Body of pancreas (tissue), 4 donors: ENCODE measurements around the gene BCL10. TPM values are rescaled to one million over a fixed set of nuclear protein-coding genes. Genes with fewer than 3 reads are reported as not detected.
A peak's percentile ranks its signal among the peaks of the same experiment; 100 is the strongest.

ENCODE experiments used
- ATAC-seq: fragments of 150-250 bp; one replicate; pipeline ENCODE4 v1.9.1; 2016
- DNase-seq, 4 donors: peaks; one replicate each; pipeline ENCODE4 v3.0.0-alpha.2; 2019
- H3K27ac ChIP-seq, 4 donors: fragments of 200-600 bp; sonication (generic); 1 replicate in 3 of 4; 2 replicates in 1 of 4; pipeline versions ENCODE4 v1.5.1 to v1.6.1; 2016 to 2019; ENCODE audit warnings: mild to moderate bottlenecking in 1 of 4, mixed read lengths in 1 of 4, moderate library complexity in 1 of 4
- H3K27me3 ChIP-seq, 2 donors: fragments of 200-600 bp; sonication (generic); one replicate each; pipeline ENCODE4 v1.6.0; 2016; ENCODE audit warnings: mild to moderate bottlenecking in 1 of 2
- H3K36me3 ChIP-seq, 2 donors: fragments of 200-600 bp; sonication (generic); replicated peaks in 1 of 2; 2 replicates each; pipeline ENCODE4 v1.5.1; 2016; ENCODE audit warnings: low read depth in 2 of 2; ENCODE audit not compliant: insufficient read depth in 1 of 2
- H3K4me1 ChIP-seq: fragments of 200-600 bp; sonication (generic); one replicate; pipeline ENCODE4 v1.6.0; 2016
- H3K4me3 ChIP-seq, 2 donors: fragments of 200-600 bp; sonication (generic); 1 replicate in 1 of 2; 2 replicates in 1 of 2; pipeline ENCODE4 v1.5.1; 2016 to 2019
- H3K9me3 ChIP-seq, 3 donors: fragments of 200-600 bp; sonication (generic); 1 replicate in 2 of 3; 2 replicates in 1 of 3; pipeline ENCODE4 v1.5.1; 2016
- POLR2A ChIP-seq, 3 donors: fragments of 450-650 bp; IDR thresholded peaks; one replicate each; pipeline ENCODE4 v1.6.1; 2016; ENCODE audit warnings: antibody characterized with exemption in 3 of 3, mild to moderate bottlenecking in 2 of 3
- WGBS, 2 donors: methylation state at CpG; one replicate each; pipeline ENCODE4 v1.1.5; 2017; 5-methylcytosine and 5-hydroxymethylcytosine counted together
- intact Hi-C: fragments of 100-400 bp; cut with DNase I; formaldehyde crosslinking; loops from one replicate; pipeline ENCODE4 v1.15.1; 2023
- total RNA-seq, 2 donors: library from RNA; depleted of rRNA; stranded (reverse); fragments of >200 nt; gene quantifications; one replicate each; pipeline ENCODE4 v1.1.0, GENCODE V29; 2016
- TF ChIP-seq, protein P1 (sequence below), 7 experiments: fragments of 450-650 bp in 4 of 7; fragments of 200-600 bp in 3 of 7; sonication (generic) in 3 of 7; IDR thresholded peaks; one replicate each; pipeline ENCODE4 v1.5.1; 2016 to 2019; ENCODE audit warnings: antibody characterized with exemption in 7 of 7

The BCL10 gene
- total RNA-seq, 2 donors from 2014 or later = 4.9 to 9.3 TPM

- Histone ChIP-seq H3K9me3 (no peaks in the 10 kb centered on the region), H3K27ac (no peak overlapping the region), H3K27me3 (no peaks in the 10 kb centered on the region), H3K4me1 (peaks cover 10% of the 10 kb centered on the region), H3K36me3 (no peaks in the 10 kb centered on the region), H3K4me3 (no peak overlapping the region)
- DNase-seq (no peak), ATAC-seq (no peak)
- 88 to 96% methylated on average over 1 of the region's 1 CpG for WGBS, 2 donors
- TF ChIP-seq POLR2A (IDR thresholded peaks at IDR 0.05) = no peak
- TF ChIP-seq, protein P1, sequence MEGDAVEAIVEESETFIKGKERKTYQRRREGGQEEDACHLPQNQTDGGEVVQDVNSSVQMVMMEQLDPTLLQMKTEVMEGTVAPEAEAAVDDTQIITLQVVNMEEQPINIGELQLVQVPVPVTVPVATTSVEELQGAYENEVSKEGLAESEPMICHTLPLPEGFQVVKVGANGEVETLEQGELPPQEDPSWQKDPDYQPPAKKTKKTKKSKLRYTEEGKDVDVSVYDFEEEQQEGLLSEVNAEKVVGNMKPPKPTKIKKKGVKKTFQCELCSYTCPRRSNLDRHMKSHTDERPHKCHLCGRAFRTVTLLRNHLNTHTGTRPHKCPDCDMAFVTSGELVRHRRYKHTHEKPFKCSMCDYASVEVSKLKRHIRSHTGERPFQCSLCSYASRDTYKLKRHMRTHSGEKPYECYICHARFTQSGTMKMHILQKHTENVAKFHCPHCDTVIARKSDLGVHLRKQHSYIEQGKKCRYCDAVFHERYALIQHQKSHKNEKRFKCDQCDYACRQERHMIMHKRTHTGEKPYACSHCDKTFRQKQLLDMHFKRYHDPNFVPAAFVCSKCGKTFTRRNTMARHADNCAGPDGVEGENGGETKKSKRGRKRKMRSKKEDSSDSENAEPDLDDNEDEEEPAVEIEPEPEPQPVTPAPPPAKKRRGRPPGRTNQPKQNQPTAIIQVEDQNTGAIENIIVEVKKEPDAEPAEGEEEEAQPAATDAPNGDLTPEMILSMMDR (IDR thresholded peaks at IDR 0.05) = no peak
- intact Hi-C loops = no loop called here
These were observed 6.0 kb upstream of the BCL10 start for GRCh38 chr1:85282424-85282823.

GRCh38 chr1:85280636-85281035, 4.2 kb upstream of the BCL10 start:
- intact Hi-C loops = no loop called here
- ATAC-seq (no peak), DNase-seq (no peak)
- TF ChIP-seq POLR2A (IDR thresholded peaks at IDR 0.05) = no peak
- TF ChIP-seq, protein P1 (IDR thresholded peaks at IDR 0.05) = no peak
- peaks cover 15% of the 10 kb centered on the region for H3K4me1 ChIP-seq
- no peak overlapping the region for H3K4me3 ChIP-seq
- no peaks in the 10 kb centered on the region for H3K36me3 ChIP-seq
- H3K27me3 ChIP-seq = no peaks in the 10 kb centered on the region
- WGBS, 2 donors = 39 to 41% methylated on average over 4 of the region's 4 CpGs
- no peak overlapping the region for H3K27ac ChIP-seq
- H3K9me3 ChIP-seq = no peaks in the 10 kb centered on the region

- peak overlapping the region in 1 of 4 donors; percentile 15 for H3K27ac ChIP-seq
- H3K4me3 ChIP-seq = no peak overlapping the region
- no peak for TF ChIP-seq POLR2A (IDR thresholded peaks at IDR 0.05)
- TF ChIP-seq, protein P1 (IDR thresholded peaks at IDR 0.05) = no peak
- DNase-seq (no peak), ATAC-seq (no peak)
- no peaks in the 10 kb centered on the region for H3K27me3 ChIP-seq
- H3K4me1 ChIP-seq = peaks cover 25% of the 10 kb centered on the region
- no peaks in the 10 kb centered on the region for H3K36me3 ChIP-seq
- 70 to 75% methylated on average over 10 of the region's 10 CpGs for WGBS, 2 donors
- intact Hi-C loops = no loop called here
- no peaks in the 10 kb centered on the region for H3K9me3 ChIP-seq
These were observed 3.1 kb upstream of the BCL10 start for GRCh38 chr1:85279458-85280080.

GRCh38 chr1:85278853-85279314, 2.5 kb upstream of the BCL10 start:
- Histone ChIP-seq H3K36me3 (no peaks in the 10 kb centered on the region), H3K4me3 (no peak overlapping the region), H3K9me3 (no peaks in the 10 kb centered on the region), H3K4me1 (peaks cover 30% of the 10 kb centered on the region), H3K27me3 (no peaks in the 10 kb centered on the region), H3K27ac (peak overlapping the region in 2 of 4 donors; percentile 15 to 66)
- DNase-seq = peak in 2 of 4 donors; percentile 27 to 54
- no peak for ATAC-seq
- 16% methylated on average over 2 of the region's 2 CpGs for WGBS, 2 donors
- TF ChIP-seq, protein P1 (IDR thresholded peaks at IDR 0.05) = no peak
- no peak for TF ChIP-seq POLR2A (IDR thresholded peaks at IDR 0.05)
- intact Hi-C loops = no loop called here

DNA sequence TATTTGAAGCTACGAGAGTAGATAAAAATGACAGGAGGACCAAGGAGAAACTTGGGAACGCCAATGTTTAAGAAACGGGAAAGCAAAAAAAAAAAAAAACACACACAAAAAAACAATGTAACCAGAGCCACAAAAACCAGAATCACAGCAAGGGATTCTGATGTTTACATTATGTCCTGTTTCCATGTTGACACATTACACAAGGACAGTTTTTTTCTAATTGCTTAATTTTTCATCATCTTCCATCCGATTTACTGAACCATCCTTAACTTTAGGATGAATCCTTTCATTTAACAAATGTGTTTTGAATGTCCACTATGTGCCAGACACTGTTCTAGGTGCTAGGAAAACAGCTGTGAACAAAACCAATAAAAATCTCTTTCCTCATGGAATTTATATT, 1.4 kb upstream of the BCL10 start:
- no peak for ATAC-seq
- Histone ChIP-seq H3K36me3 (no peaks in the 10 kb centered on the region), H3K9me3 (no peaks in the 10 kb centered on the region), H3K4me3 (no peak overlapping the region), H3K27ac (peak overlapping the region in 1 of 4 donors; percentile 66), H3K4me1 (peaks cover 37% of the 10 kb centered on the region), H3K27me3 (no peaks in the 10 kb centered on the region)
- TF ChIP-seq, protein P1 (IDR thresholded peaks at IDR 0.05) = no peak
- TF ChIP-seq POLR2A (IDR thresholded peaks at IDR 0.05) = no peak
- WGBS, 2 donors = 83 to 89% methylated on average over 4 of the region's 4 CpGs
- intact Hi-C loops = no loop called here
- DNase-seq = no peak
